ENCODE measurements around the gene HIPK1.

DNA sequence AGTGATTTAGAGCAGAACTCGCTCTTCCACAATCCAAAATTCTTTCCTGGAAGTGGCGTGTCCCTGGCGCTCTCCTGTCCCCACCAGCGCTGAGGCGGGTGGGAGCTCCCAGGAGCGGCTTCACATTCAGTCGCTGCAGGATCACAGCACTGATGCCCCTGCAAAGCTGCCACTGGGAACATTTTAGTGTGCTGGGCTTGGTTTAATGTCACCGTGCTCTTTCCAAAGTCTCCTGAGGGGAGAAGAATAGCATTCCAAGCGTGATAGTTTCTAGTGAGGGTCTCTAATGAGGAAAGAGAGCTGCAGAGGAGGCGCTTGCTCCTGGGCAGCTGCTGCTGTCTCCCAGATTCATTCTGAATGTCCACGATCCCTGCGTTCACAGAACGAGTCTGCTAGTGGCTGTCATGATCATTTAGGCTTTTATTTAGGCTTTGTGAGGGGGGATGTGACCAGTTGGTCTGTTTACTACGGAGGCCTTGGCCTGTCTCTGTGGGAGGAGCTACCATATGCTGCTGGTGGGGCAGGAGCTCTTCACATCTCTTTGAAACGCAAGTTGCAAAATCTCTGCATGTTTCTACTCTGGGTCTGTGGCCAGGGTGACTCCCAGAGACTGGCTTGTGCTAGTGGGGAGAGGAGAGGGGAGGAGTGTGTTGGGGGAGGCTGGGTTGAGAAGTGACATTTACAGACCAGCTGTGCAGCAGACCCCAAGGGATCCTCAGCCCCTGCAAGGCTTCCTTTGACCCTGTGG is 73.5 kb downstream of the HIPK1 start:
- TF ChIP-seq, protein P1, sequence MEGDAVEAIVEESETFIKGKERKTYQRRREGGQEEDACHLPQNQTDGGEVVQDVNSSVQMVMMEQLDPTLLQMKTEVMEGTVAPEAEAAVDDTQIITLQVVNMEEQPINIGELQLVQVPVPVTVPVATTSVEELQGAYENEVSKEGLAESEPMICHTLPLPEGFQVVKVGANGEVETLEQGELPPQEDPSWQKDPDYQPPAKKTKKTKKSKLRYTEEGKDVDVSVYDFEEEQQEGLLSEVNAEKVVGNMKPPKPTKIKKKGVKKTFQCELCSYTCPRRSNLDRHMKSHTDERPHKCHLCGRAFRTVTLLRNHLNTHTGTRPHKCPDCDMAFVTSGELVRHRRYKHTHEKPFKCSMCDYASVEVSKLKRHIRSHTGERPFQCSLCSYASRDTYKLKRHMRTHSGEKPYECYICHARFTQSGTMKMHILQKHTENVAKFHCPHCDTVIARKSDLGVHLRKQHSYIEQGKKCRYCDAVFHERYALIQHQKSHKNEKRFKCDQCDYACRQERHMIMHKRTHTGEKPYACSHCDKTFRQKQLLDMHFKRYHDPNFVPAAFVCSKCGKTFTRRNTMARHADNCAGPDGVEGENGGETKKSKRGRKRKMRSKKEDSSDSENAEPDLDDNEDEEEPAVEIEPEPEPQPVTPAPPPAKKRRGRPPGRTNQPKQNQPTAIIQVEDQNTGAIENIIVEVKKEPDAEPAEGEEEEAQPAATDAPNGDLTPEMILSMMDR (IDR thresholded peaks at IDR 0.05): no peak
- TF ChIP-seq POLR2A (IDR thresholded peaks at IDR 0.05): no peak
